ENCODE results near the gene CYP27B1.

CYP27B1 gene

DNA sequence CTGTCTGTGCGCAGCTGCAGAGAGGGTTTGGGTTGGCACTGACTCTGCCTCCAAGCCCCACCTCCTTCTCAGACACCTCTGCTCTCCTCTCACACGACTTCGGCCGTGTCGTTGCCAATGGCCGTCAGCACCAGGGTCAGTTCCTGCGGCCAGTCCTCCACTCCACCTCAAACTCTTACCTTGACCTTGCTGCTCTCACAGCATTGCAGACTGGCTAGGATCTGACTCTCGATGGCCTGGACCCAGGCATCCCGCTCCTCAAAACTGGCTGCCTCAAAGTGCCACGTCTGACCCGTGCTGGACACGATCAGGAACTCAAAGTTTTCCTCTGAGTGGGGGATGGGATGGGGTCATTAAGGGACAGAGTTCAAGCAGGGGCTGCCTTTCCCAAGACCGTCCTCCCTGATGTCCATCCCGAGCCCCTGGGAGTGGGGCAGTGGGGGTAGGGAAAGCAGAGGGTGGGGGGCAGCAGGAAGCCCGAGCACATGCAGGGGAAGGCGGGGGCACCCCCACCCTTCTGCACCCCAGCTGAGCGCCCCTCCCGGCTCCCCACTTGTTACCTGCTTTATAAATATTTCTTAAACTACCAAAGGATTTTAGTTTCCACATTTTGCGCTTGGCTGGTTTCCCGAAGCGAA lies 39.0 kb downstream of the CYP27B1 start:
- H4K20me1 ChIP-seq (ENCODE audit: insufficient read depth, low read length): no peaks in the 10 kb centered on the region
- no peak overlapping the region for H3K9ac ChIP-seq (ENCODE audit: low read length)
- no peaks in the 10 kb centered on the region for H3K9me2 ChIP-seq (replicated peaks; ENCODE audit: insufficient read depth, low read length)
- no peaks in the 10 kb centered on the region for H3K4me1 ChIP-seq (ENCODE audit: low read length)
- no peaks in the 10 kb centered on the region for H3K79me2 ChIP-seq (ENCODE audit: low read length)
- H3K9me3 ChIP-seq (replicated peaks; ENCODE audit: insufficient read depth, low read length): no peaks in the 10 kb centered on the region
- no peak overlapping the region for H3K27ac ChIP-seq (ENCODE audit: low read length)
- no peak for TF ChIP-seq EZH2phosphoT487 (IDR thresholded peaks at IDR 0.05; ENCODE audit: low read length)
- no peak overlapping the region for H2AFZ ChIP-seq (ENCODE audit: low read length)
- no peak overlapping the region for H3K4me2 ChIP-seq (ENCODE audit: low read depth, low read length)
- H3K36me3 ChIP-seq (replicated peaks; ENCODE audit: insufficient read depth, low read length): no peaks in the 10 kb centered on the region
- DNase-seq: no peak
- H3K27me3 ChIP-seq (replicated peaks; ENCODE audit: insufficient read depth, low read length): no peaks in the 10 kb centered on the region
- H3K4me3 ChIP-seq (ENCODE audit: low read length): no peak overlapping the region
- no peaks in the 10 kb centered on the region; the same call in 1 of the 2 replicates for H3F3A ChIP-seq (ENCODE audit: insufficient read depth, low read length)

DNA sequence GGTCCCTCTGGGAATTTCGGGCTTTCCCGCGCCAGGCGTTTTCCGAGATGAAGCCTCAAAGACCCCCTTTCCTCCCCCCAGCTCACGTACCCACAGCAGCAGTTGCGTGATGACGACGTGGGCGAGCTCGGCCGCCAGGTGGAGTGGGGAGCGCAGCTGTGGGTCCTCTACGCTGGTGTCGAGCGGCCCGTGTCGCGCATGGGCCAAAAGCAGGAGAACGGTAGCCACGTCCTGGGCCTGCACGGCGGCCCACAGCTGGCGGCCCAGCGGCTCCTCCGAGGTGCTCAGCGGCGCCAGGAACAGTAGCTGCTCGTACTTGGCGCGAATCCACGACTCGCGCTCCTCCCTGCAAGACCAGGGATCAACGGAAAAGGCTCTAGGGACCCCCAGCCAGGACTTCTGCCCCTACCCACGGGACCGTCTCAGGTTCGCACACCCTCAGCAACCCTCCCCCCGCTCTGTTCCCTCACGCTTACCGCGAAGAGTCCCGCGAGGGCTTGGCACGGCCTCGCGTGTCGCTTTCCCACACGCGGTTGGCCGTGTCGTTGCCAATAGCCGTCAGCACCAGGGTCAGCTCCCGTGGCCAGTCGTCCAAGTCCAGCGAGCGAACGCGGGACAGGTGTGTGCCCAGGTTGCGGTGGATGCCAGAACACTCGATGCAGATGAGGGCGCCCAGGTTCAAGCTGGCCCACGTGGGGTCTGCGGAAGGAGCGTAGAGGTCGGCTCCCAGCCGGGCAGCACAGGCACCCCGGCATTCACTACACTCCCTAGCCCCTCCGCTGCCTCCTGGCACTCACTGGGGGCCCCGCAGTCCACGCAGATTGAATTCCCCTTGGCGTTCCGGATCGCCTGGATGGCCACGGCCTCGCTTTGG lies 39.8 kb downstream of the CYP27B1 start:
- TF ChIP-seq EZH2phosphoT487 (IDR thresholded peaks at IDR 0.05; ENCODE audit: low read length): no peak
- TF ChIP-seq, protein P1, sequence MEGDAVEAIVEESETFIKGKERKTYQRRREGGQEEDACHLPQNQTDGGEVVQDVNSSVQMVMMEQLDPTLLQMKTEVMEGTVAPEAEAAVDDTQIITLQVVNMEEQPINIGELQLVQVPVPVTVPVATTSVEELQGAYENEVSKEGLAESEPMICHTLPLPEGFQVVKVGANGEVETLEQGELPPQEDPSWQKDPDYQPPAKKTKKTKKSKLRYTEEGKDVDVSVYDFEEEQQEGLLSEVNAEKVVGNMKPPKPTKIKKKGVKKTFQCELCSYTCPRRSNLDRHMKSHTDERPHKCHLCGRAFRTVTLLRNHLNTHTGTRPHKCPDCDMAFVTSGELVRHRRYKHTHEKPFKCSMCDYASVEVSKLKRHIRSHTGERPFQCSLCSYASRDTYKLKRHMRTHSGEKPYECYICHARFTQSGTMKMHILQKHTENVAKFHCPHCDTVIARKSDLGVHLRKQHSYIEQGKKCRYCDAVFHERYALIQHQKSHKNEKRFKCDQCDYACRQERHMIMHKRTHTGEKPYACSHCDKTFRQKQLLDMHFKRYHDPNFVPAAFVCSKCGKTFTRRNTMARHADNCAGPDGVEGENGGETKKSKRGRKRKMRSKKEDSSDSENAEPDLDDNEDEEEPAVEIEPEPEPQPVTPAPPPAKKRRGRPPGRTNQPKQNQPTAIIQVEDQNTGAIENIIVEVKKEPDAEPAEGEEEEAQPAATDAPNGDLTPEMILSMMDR (IDR thresholded peaks at IDR 0.05; ENCODE audit: low read length): no peak
- TF ChIP-seq EZH2 (optimal IDR thresholded peaks at IDR 0.05; ENCODE audit: low read depth, low read length): no peak
- Histone ChIP-seq H3K79me2 (ENCODE audit: low read length) (no peaks in the 10 kb centered on the region), H3K27ac (ENCODE audit: low read length) (no peak overlapping the region), H3K4me3 (ENCODE audit: low read length) (peak overlapping the region; percentile 70), H3K9ac (ENCODE audit: low read length) (no peak overlapping the region; the same call in 1 of the 2 replicates), H4K20me1 (ENCODE audit: insufficient read depth, low read length) (no peaks in the 10 kb centered on the region), H3F3A (ENCODE audit: insufficient read depth, low read length) (no peaks in the 10 kb centered on the region; the same call in 1 of the 2 replicates), H3K9me2 (replicated peaks; ENCODE audit: insufficient read depth, low read length) (no peaks in the 10 kb centered on the region), H3K36me3 (replicated peaks; ENCODE audit: insufficient read depth, low read length) (no peaks in the 10 kb centered on the region), H3K4me1 (ENCODE audit: low read length) (no peaks in the 10 kb centered on the region), H2AFZ (ENCODE audit: low read length) (no peak overlapping the region), H3K4me2 (ENCODE audit: low read depth, low read length) (peak overlapping the region; percentile 70; the same call in 1 of the 2 replicates), H3K27me3 (replicated peaks; ENCODE audit: insufficient read depth, low read length) (no peaks in the 10 kb centered on the region), H3K9me3 (replicated peaks; ENCODE audit: insufficient read depth, low read length) (no peaks in the 10 kb centered on the region)
- no peak for DNase-seq

DNA sequence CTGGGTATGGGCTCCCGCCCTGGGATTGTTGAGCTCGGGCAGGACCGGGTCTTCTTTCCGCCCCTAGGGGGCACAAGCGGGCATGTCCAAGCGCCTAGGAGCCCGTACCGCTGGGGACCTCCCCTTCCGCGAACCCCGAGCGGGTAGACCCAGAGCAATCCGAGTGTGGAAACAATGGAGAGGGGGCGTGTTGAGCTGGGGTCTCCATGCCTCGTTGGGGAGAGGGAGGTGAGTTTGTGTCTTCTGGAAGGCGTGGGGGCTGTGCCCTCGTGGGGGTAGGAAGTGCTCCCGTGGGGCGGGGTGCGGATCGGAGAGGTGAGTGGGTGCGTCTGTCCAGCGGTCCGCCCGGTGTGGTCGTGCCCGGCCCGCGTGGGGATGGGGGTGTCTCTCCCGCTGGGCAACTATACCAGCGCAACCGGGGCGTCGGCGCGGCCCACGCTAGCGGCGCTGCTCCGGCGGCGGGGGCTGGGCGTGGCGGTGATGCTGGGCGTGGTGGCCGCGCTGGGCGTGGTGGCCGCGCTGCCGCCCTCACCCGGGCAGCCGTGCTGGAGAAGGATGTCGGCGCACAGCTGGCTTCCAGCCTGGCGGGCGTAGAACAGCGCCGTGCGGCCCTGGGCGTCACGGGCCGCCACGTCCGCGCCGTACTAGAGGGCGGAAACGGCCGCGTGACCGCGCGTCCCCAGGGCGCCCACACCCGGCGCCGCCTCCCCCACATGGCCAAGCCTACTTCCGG lies 40.6 kb downstream of the CYP27B1 start:
- Histone ChIP-seq H3K27me3 (replicated peaks; ENCODE audit: insufficient read depth, low read length) (no peaks in the 10 kb centered on the region), H3K36me3 (replicated peaks; ENCODE audit: insufficient read depth, low read length) (no peaks in the 10 kb centered on the region), H4K20me1 (ENCODE audit: insufficient read depth, low read length) (no peaks in the 10 kb centered on the region), H3K4me3 (ENCODE audit: low read length) (peak overlapping the region; percentile 70), H3K79me2 (ENCODE audit: low read length) (no peaks in the 10 kb centered on the region), H3K4me2 (ENCODE audit: low read depth, low read length) (peak overlapping the region; percentile 70), H3K4me1 (ENCODE audit: low read length) (no peaks in the 10 kb centered on the region), H3K9ac (ENCODE audit: low read length) (peak overlapping the region; percentile 32; the same call in 1 of the 2 replicates), H3K9me3 (replicated peaks; ENCODE audit: insufficient read depth, low read length) (no peaks in the 10 kb centered on the region), H3K27ac (ENCODE audit: low read length) (no peak overlapping the region), H3K9me2 (replicated peaks; ENCODE audit: insufficient read depth, low read length) (no peaks in the 10 kb centered on the region), H2AFZ (ENCODE audit: low read length) (peak overlapping the region; percentile 69), H3F3A (ENCODE audit: insufficient read depth, low read length) (no peaks in the 10 kb centered on the region; the same call in 1 of the 2 replicates)
- TF ChIP-seq EZH2phosphoT487 (IDR thresholded peaks at IDR 0.05; ENCODE audit: low read length) (no peak), EZH2 (optimal IDR thresholded peaks at IDR 0.05; ENCODE audit: low read depth, low read length) (no peak)
- TF ChIP-seq, protein P1 (IDR thresholded peaks at IDR 0.05; ENCODE audit: low read length): peak; percentile 73
- DNase-seq: peak; percentile 72
